Adipose tissue (tissue), 3 donors: Measurements from ENCODE around the gene INO80. TPM values are rescaled to one million over a fixed set of nuclear protein-coding genes. Genes with fewer than 3 reads are reported as not detected.

Experiments
- H3K27ac ChIP-seq: one replicate; pipeline ENCODE4 v1.5.1; 2013; ENCODE audit warnings: low read depth, low read length
- WGBS, 3 donors: extraction: QIAGEN DNeasy Blood & Tissue Kit; methylation state at CpG; one replicate each; pipeline ENCODE4 v1.1.7; 2013; 5-methylcytosine and 5-hydroxymethylcytosine counted together
- polyA plus RNA-seq, 3 donors: library from polyadenylated mRNA; stranded (reverse); fragments of 200-250 nt; gene quantifications; one replicate each; pipeline ENCODE4 v1.2.3, GENCODE V29; 2013
- donor health status: healthy with polysubstance abuse.
- donor health status: Bipolar disorder and iron deficiency.
- donor health status: healthy.

INO80 gene
- polyA plus RNA-seq, 3 donors, result 7.5 to 17.5 (median 13.4) TPM

- 0 to 1% (median 0%) methylated on average over 44 to 92 of the region's 92 CpGs for WGBS, 3 donors
- no peak overlapping the region for H3K27ac ChIP-seq
Measured at GRCh38 chr15:40941528-40942336, 174.3 kb downstream of the INO80 start.

- no peak overlapping the region for H3K27ac ChIP-seq
- WGBS, 3 donors, result 16 to 31% (median 28%) methylated on average over 7 of the region's 7 CpGs
Measured at GRCh38 chr15:40941068-40941527, 175.0 kb downstream of the INO80 start.

GRCh38 chr15:40940296-40940801 is 175.7 kb downstream of the INO80 start:
- H3K27ac ChIP-seq, result no peak overlapping the region
- WGBS, 3 donors, result 25 to 64% (median 30%) methylated on average over 15 of the region's 15 CpGs

- 80 to 92% (median 88%) methylated on average over 6 of the region's 6 CpGs for WGBS, 3 donors
- no peak overlapping the region for H3K27ac ChIP-seq
Measured at GRCh38 chr15:40938536-40938870, 177.6 kb downstream of the INO80 start.

- 67 to 75% (median 70%) methylated on average over 18 to 19 of the region's 19 CpGs for WGBS, 3 donors
- no peak overlapping the region for H3K27ac ChIP-seq
Measured at GRCh38 chr15:40937762-40938535, 178.1 kb downstream of the INO80 start.

GRCh38 chr15:40936709-40937666 is 179.1 kb downstream of the INO80 start:
- H3K27ac ChIP-seq, result no peak overlapping the region
- 72 to 89% (median 73%) methylated on average over 15 of the region's 15 CpGs for WGBS, 3 donors

- H3K27ac ChIP-seq, result no peak overlapping the region
- 83 to 89% (median 86%) methylated on average over 31 of the region's 31 CpGs for WGBS, 3 donors
Measured at GRCh38 chr15:40936234-40936708, 179.8 kb downstream of the INO80 start.

GRCh38 chr15:40934457-40934856 is 181.6 kb downstream of the INO80 start:
- whole genome bisulfite sequencing, 3 donors, result 81 to 89% (median 89%) methylated on average over 6 of the region's 6 CpGs
- no peak overlapping the region for H3K27ac ChIP-seq

GRCh38 chr15:40933517-40933902 is 182.6 kb downstream of the INO80 start:
- WGBS, 3 donors, result 38 to 84% (median 45%) methylated on average over 3 of the region's 3 CpGs

GRCh38 chr15:40932649-40933516 is 183.2 kb downstream of the INO80 start:
- H3K27ac ChIP-seq, result no peak overlapping the region
- WGBS, 3 donors, result 57 to 64% (median 59%) methylated on average over 11 of the region's 11 CpGs

More at GRCh38 chr15:40933517-40933902, 182.6 kb downstream of the INO80 start:
- H3K27ac ChIP-seq, result no peak overlapping the region

- 55 to 80% (median 59%) methylated on average over 8 of the region's 8 CpGs for WGBS, 3 donors
- no peak overlapping the region for H3K27ac ChIP-seq
Measured at GRCh38 chr15:40932156-40932555, 183.9 kb downstream of the INO80 start.

- no peak overlapping the region for H3K27ac ChIP-seq
- WGBS, 3 donors, result 60 to 74% (median 70%) methylated on average over 16 of the region's 16 CpGs
Measured at GRCh38 chr15:40931300-40932142, 184.6 kb downstream of the INO80 start.

GRCh38 chr15:40930430-40931299 is 185.4 kb downstream of the INO80 start:
- WGBS, 3 donors, result 1 to 2% (median 1%) methylated on average over 46 of the region's 46 CpGs
- no peak overlapping the region for H3K27ac ChIP-seq

- 1 to 2% (median 1%) methylated on average over 48 to 55 of the region's 56 CpGs for WGBS, 3 donors
- H3K27ac ChIP-seq, result no peak overlapping the region
Measured at GRCh38 chr15:40929660-40930429, 186.2 kb downstream of the INO80 start.
